PC-9 (cell line): ENCODE measurements around the gene GPR149. TPM values are rescaled to one million over a fixed set of nuclear protein-coding genes. Genes with fewer than 3 reads are reported as not detected.

Experiments used
- BruUV-seq: library from RNA; stranded (reverse); fragments of 400-500 nt; replicated peaks from 2 replicates; lab custom pipeline; 2021; lab: Mats Ljungman, UMichigan
- CTCF ChIA-PET: fragments of 300-600 bp; sonication (Branson Sonifier 250); formaldehyde crosslinking; loops from one replicate; lab custom pipeline; 2022; ENCODE audit warnings: antibody characterized with exemption; lab: Charles Lee
- POLR2A ChIA-PET: fragments of 300-600 bp; sonication (Branson Sonifier 250); formaldehyde crosslinking; loops from one replicate; lab custom pipeline; 2022; ENCODE audit warnings: antibody characterized with exemption; ENCODE audit not compliant: unreplicated experiment; lab: Charles Lee
- DNase-seq, 2 experiments: peaks; one replicate each; pipeline versions ENCODE4 v3.0.0 to v3.0.0-alpha.2; 2015 to 2022; ENCODE audit warnings: mixed read lengths in 1 of 2
- H2AFZ ChIP-seq: fragments of 200-600 bp; sonication (generic); 2 replicates; pipeline ENCODE4 v1.8.1; 2017; ENCODE audit warnings: antibody characterized with exemption
- H3F3A ChIP-seq: fragments of 200-600 bp; sonication (generic); 2 replicates; pipeline ENCODE4 v1.8.1; 2017; ENCODE audit warnings: antibody characterized with exemption, mild to moderate bottlenecking, low read depth; ENCODE audit not compliant: insufficient read depth
- H3K27ac ChIP-seq: fragments of 200-600 bp; sonication (generic); 2 replicates; pipeline ENCODE4 v1.6.1; 2016; ENCODE audit warnings: mixed run types
- H3K27me3 ChIP-seq: fragments of 200-600 bp; sonication (generic); 2 replicates; pipeline ENCODE4 v1.6.1; 2016; ENCODE audit warnings: low read depth, mixed run types; ENCODE audit not compliant: insufficient read depth
- H3K36me3 ChIP-seq: fragments of 200-600 bp; sonication (generic); 2 replicates; pipeline ENCODE4 v1.6.1; 2016; ENCODE audit warnings: low read depth, mixed run types
- H3K4me1 ChIP-seq: fragments of 200-600 bp; sonication (generic); replicated peaks from 2 replicates; pipeline ENCODE4 v1.6.1; 2016; ENCODE audit warnings: mixed run types; ENCODE audit not compliant: insufficient read depth
- H3K4me2 ChIP-seq: fragments of 200-600 bp; sonication (generic); 2 replicates; pipeline ENCODE4 v1.6.1; 2017; ENCODE audit warnings: mixed run types
- H3K4me3 ChIP-seq: fragments of 200-600 bp; sonication (generic); 2 replicates; pipeline ENCODE4 v1.6.1; 2016; ENCODE audit warnings: mixed run types
- H3K79me2 ChIP-seq: fragments of 200-600 bp; sonication (generic); 2 replicates; pipeline ENCODE4 v1.6.1; 2017; ENCODE audit warnings: low read depth, mixed run types
- H3K9me2 ChIP-seq: fragments of 200-600 bp; sonication (generic); 2 replicates; pipeline ENCODE4 v1.8.1; 2017; ENCODE audit warnings: mild to moderate bottlenecking; ENCODE audit not compliant: insufficient read depth
- H3K9me3 ChIP-seq: fragments of 200-600 bp; sonication (generic); 2 replicates; pipeline ENCODE4 v1.8.1; 2016; ENCODE audit warnings: low read depth; ENCODE audit not compliant: insufficient read depth
- H4K20me1 ChIP-seq: fragments of 200-600 bp; sonication (generic); 2 replicates; pipeline ENCODE4 v1.8.1; 2017; ENCODE audit not compliant: insufficient read depth
- CTCF ChIP-seq: fragments of 200-600 bp; sonication (generic); conservative IDR thresholded peaks from 2 replicates; pipeline ENCODE4 v1.6.1; 2017; ENCODE audit warnings: mixed run types, antibody characterized with exemption, mild to moderate bottlenecking, moderate library complexity
- EZH2 ChIP-seq: fragments of 200-600 bp; sonication (generic); IDR thresholded peaks from 2 replicates; pipeline ENCODE4 v1.8.0; 2017; ENCODE audit warnings: antibody characterized with exemption, low read depth
- intact Hi-C: fragments of 100-400 bp; cut with micrococcal nuclease; formaldehyde crosslinking; loops from one replicate; pipeline ENCODE4 v1.10.0; 2022; ENCODE audit not compliant: unreplicated experiment
- total RNA-seq: library from RNA; stranded (reverse); gene quantifications from 2 replicates; pipeline ENCODE4 v1.2.3, GENCODE V29; 2021

The GPR149 gene
- total RNA-seq, 1 experiment from 2014 or later: not detected

- ChIA-PET POLR2A (no interaction called here), CTCF (interaction anchor here (0.6 kb wide), 1 partner anchor 35 kb away, joined by 3 read pairs; no protein-coding TSS in a partner anchor)
- no peak overlapping the region for H2AFZ ChIP-seq
- BruUV-seq: no TSS peak
- TF ChIP-seq CTCF (no peak), EZH2 (no peak)
- intact Hi-C loops: no loop called here
- H3K4me3 ChIP-seq: no peak overlapping the region
- H4K20me1 ChIP-seq: no peaks in the 10 kb centered on the region
- no peaks in the 10 kb centered on the region for H3K4me1 ChIP-seq
- H3K4me2 ChIP-seq: no peak overlapping the region
- H3K9me2 ChIP-seq: no peaks in the 10 kb centered on the region
- DNase-seq: no peak
- no peaks in the 10 kb centered on the region for H3K27me3 ChIP-seq
- H3F3A ChIP-seq: no peaks in the 10 kb centered on the region
- H3K79me2 ChIP-seq: no peaks in the 10 kb centered on the region
- H3K9me3 ChIP-seq: no peaks in the 10 kb centered on the region
- no peak overlapping the region for H3K27ac ChIP-seq
- no peaks in the 10 kb centered on the region for H3K36me3 ChIP-seq
Observed at GRCh38 chr3:154421083-154421482, 8.9 kb downstream of the GPR149 start.

- POLR2A ChIA-PET: interaction anchor here (0.6 kb wide), 1 partner anchor 367 kb away, joined by 3 read pairs; no protein-coding TSS in a partner anchor
- no peak for DNase-seq
- CTCF ChIA-PET: no interaction called here
Observed at GRCh38 chr3:154398084-154398967, 31.7 kb downstream of the GPR149 start.

GRCh38 chr3:154389861-154390260 is 40.1 kb downstream of the GPR149 start:
- Histone ChIP-seq H3K4me3 (no peak overlapping the region), H3K36me3 (no peaks in the 10 kb centered on the region), H3K9me2 (peaks cover 13% of the 10 kb centered on the region; the same call in 1 of the 2 replicates), H3F3A (no peaks in the 10 kb centered on the region), H3K27me3 (no peaks in the 10 kb centered on the region), H3K79me2 (no peaks in the 10 kb centered on the region), H4K20me1 (no peaks in the 10 kb centered on the region), H3K27ac (no peak overlapping the region), H3K4me1 (no peaks in the 10 kb centered on the region), H3K9me3 (no peaks in the 10 kb centered on the region), H3K4me2 (no peak overlapping the region), H2AFZ (no peak overlapping the region)
- CTCF ChIA-PET: no interaction called here
- TF ChIP-seq EZH2 (no peak), CTCF (no peak)
- no peak for DNase-seq
- BruUV-seq: no TSS peak
- intact Hi-C loops: no loop called here
- POLR2A ChIA-PET: no interaction called here

More at GRCh38 chr3:154398084-154398967, 31.7 kb downstream of the GPR149 start:
- Histone ChIP-seq H3K27me3 (no peaks in the 10 kb centered on the region), H3K27ac (no peak overlapping the region), H3K36me3 (no peaks in the 10 kb centered on the region), H3K9me3 (no peaks in the 10 kb centered on the region), H4K20me1 (no peaks in the 10 kb centered on the region), H3F3A (no peaks in the 10 kb centered on the region), H3K9me2 (peaks cover 10% of the 10 kb centered on the region), H3K4me2 (no peak overlapping the region), H2AFZ (no peak overlapping the region), H3K79me2 (no peaks in the 10 kb centered on the region), H3K4me3 (no peak overlapping the region), H3K4me1 (no peaks in the 10 kb centered on the region)
- TF ChIP-seq EZH2: no peak
- TF ChIP-seq CTCF: no peak
- no TSS peak for BruUV-seq
- intact Hi-C loops: no loop called here
